Activated CD8-positive, alpha-beta memory T cell treated with anti-CD3 and anti-CD28 coated beads for 1 hour (primary cell): Measurements from ENCODE around the gene STAG2.
"Not testable (repeated sequence)": the region's sequence is repeated elsewhere in the genome, so short reads cannot be mapped to it uniquely, and the experiment has no call there.

Source experiments
- DNase-seq, 2 donors: peaks; one replicate each; pipeline ENCODE4 v3.0.0-alpha.2; 2020; ENCODE audit warnings: low read depth in 1 of 2; ENCODE audit errors: extremely low read depth in 1 of 2

The STAG2 gene

GRCh38 chrX:124030520-124030919, 69.0 kb downstream of the STAG2 start:
- DNase-seq: no peak

GRCh38 chrX:124033821-124034220, 72.3 kb downstream of the STAG2 start:
- DNase-seq: no peak

- DNase-seq: no peak
These were observed 74.2 kb downstream of the STAG2 start for GRCh38 chrX:124035657-124036056.

- no peak for DNase-seq
These were observed 80.5 kb downstream of the STAG2 start for GRCh38 chrX:124042042-124042441.

GRCh38 chrX:124045109-124045508, 83.6 kb downstream of the STAG2 start:
- DNase-seq: no peak

GRCh38 chrX:124084417-124084816, 122.9 kb downstream of the STAG2 start:
- DNase-seq: not testable (repeated sequence)

- no peak for DNase-seq
These were observed 123.6 kb downstream of the STAG2 start for GRCh38 chrX:124085063-124085462.

- no peak for DNase-seq
These were observed 124.9 kb downstream of the STAG2 start for GRCh38 chrX:124086411-124086810.

- no peak for DNase-seq
These were observed 125.7 kb downstream of the STAG2 start for GRCh38 chrX:124087000-124087746.

GRCh38 chrX:124093222-124093621, 131.7 kb downstream of the STAG2 start:
- no peak for DNase-seq

GRCh38 chrX:124097116-124097515, 135.6 kb downstream of the STAG2 start:
- no peak for DNase-seq

- DNase-seq: no peak
These were observed 136.6 kb downstream of the STAG2 start for GRCh38 chrX:124098089-124098488.

- no peak for DNase-seq
These were observed 142.5 kb downstream of the STAG2 start for GRCh38 chrX:124103966-124104365.

- DNase-seq: not testable (repeated sequence)
These were observed 143.0 kb downstream of the STAG2 start for GRCh38 chrX:124104512-124104911.

- no peak for DNase-seq
These were observed 152.4 kb downstream of the STAG2 start for GRCh38 chrX:124113621-124114600.

- no peak for DNase-seq
These were observed 155.8 kb downstream of the STAG2 start for GRCh38 chrX:124117325-124117724.

- no peak for DNase-seq
These were observed 164.0 kb downstream of the STAG2 start for GRCh38 chrX:124125471-124125870.

- no peak for DNase-seq
These were observed 166.0 kb downstream of the STAG2 start for GRCh38 chrX:124127496-124127895.

- not testable (repeated sequence) for DNase-seq
These were observed 170.9 kb downstream of the STAG2 start for GRCh38 chrX:124132437-124132836.

- DNase-seq: no peak
These were observed 184.2 kb downstream of the STAG2 start for GRCh38 chrX:124145749-124146148.

GRCh38 chrX:124151195-124151594, 189.7 kb downstream of the STAG2 start:
- DNase-seq: no peak
